ENCODE data around the gene CARMIL1.
"Not testable (repeated sequence)": the region's sequence is repeated elsewhere in the genome, so short reads cannot be mapped to it uniquely, and the experiment has no call there.

The CARMIL1 gene

DNA sequence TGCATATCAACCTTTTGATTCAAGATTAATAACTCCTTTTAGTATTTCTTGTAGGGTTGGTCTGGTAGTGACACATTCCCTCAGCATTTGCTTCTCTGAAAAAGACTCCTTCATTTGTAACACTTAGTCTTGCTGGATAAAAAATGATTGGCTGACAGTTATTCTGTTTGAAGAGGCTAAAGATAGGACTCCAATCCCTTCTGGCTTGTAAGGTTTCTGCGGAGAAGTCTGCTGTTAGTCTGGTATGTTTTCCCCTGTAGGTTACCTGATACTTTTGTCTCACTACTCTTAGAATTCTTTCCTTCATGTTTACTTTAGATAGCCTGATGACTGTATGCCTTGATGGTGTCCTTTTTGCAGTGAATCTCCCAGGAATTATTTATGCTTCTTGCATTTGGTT is 96.0 kb downstream of the CARMIL1 start:
- no peak for DNase-seq

DNA sequence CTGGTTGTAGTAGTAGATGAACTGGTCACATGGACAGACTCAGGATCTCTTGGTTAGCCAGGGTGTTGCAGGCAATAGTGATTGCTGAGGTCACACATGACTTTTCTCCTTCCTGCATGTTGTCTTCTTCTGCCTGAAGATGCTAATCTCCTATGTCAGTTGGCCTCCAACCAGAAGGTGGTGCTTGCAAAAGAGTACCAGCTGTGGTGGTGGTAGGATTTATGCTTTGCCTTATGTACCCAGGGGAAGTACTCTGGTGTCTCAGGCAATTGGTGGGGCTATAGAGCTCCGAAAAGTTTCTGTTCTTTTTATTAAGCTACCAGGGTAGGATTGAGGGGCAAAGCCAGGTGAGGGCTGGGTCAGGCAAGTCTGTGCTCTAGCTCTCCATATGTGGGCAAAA is 98.5 kb downstream of the CARMIL1 start:
- DNase-seq, result no peak

DNA sequence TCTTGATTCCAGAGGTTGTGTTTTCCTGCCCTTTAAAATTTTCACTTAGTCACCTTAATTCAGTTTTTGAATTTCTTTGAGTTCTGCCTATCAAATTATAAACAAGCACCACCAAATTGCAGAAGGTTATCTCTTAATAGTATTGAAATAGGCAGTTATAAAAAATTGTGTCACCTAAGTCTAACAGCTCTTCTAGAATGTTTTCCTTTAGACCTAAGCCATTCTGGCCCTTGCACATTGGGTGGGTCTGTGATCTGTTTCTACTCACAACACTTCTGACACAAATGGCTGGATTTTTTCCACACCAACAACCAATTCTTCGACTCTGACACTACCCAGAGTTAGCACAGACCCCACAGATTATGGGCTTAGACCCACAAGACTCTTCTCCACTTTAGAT is 101.9 kb downstream of the CARMIL1 start:
- DNase-seq, result no peak

DNA sequence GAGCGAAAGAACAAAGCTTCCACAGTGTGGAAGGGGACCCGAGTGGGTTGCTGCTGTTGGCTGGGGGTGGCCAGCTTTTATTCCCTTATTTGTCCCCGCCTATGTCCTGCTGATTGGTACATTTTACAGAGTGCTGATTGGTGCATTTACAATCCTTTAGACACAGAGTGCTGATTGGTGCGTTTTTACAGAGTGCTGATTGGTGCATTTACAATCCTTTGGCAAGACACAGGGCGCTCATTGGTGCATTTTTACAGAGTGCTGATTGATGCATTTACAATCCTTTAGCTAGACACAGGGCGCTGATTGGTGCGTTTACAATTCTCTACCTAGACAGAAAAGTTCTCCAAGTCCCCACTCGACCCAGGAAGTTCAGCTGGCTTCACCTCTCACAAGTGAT is 103.3 kb downstream of the CARMIL1 start:
- not testable (repeated sequence) for DNase-seq

DNA sequence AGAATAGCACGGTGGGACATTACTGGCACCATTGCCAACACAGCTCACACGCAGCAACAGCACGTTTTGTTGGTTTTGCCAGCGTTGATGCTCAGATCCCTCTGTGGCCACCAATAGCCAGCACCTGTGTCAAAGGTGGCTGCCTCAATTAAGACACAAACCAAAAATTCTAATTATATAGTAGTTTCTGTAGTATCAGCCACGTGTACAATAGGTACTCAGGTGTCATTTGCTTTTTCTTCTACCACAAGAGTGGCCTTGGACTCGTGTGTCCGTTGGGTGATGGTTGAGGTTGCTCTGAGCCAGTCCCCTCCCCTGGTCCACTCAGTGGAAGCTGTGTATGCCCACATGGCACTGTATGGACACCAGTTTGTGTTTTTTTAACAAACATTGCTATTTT is 105.1 kb downstream of the CARMIL1 start:
- no peak for DNase-seq

DNA sequence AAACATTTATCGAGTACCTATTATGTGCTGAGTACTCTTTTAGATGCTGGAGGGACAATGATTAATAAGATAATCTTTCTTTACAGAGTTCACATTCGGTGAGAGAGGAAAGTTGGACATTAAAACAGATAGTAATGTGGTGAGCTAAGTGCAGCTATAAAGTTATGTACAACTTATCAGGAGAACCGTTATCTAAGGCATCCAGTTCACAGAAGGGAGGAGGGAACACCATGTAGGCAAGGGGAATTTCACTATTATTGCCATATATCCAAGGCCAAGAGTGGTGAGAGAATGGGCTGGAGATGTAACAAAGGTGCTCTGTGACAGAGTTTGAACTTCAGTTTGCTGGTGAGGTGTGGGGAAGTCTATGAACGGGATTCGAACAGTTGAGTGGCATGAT is 105.8 kb downstream of the CARMIL1 start:
- DNase-seq, result no peak

DNA sequence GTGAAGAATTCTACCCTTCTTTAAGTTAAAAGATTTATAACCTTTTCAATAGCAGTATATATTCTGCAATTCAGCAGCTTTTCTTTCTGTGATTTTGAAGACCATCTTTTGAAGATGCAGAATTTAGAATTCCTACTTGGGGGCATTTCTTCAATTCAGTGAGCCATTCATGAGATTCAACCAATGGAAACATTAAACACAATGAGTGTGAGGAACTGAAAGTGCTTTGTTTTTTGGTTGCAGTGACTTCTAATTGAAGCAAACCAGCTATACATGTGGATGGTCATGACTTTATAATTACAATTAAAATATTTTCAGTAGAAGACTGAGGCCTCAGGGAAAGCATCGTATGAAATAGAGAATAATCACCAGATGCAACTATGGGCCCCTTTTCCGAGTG is 108.3 kb downstream of the CARMIL1 start:
- DNase-seq, result no peak

DNA sequence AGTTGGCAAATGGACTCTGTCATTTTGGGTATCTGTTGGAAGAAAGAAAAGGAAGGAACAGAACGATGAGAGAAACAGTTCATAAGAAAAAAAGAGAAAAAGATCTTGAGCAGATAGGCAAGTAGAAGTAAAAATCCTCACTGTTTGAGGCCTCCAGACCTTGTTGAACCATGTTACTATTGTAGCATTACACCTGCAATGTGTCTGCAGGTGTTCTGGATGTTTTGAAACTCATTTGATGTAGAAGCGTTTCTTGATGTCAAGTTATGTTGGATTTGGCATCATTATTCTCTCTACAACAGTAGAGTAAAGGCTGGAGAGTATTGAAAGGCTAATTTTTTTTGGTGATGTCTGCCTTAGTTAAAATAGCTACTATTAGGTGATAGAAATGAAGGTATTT is 108.7 kb downstream of the CARMIL1 start:
- DNase-seq, result no peak

DNA sequence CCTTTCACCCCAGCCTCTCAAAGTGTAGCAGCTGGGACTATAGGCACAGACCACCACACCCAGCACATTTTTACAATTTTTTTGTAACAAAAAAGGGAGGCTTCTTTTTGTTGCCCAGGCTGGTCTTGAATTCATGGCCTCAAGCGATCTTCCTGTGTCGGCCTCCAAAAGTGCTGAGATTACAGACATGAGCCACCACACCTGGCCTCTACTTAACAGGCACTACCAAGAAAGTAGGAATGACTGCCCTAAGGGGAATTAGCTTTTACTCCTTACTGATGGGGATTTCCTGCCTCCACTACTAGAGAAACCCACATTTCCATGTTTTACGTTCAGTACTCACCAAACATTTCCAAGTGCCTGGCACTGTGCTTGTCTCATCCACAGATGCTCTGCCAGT is 109.6 kb downstream of the CARMIL1 start:
- DNase-seq, result no peak

DNA sequence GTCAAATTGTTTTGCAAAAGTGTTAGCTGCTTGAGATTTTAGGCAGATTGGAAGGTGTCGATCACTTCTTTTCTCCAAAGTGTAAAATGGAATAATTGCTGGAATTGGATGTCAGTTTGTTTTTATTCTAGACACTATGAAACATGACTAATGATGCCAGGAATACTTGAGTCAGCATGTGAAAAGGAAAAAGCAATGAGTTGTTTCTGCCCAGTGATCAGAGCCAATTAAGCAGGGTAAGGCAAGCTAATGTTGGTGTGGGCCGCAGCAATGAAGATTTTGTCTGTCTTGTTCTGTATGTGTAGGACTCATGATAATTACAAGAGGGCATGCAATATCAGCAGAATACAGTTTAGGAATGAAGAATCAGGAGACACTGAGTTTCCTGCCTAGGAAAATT is 110.3 kb downstream of the CARMIL1 start:
- no peak for DNase-seq

DNA sequence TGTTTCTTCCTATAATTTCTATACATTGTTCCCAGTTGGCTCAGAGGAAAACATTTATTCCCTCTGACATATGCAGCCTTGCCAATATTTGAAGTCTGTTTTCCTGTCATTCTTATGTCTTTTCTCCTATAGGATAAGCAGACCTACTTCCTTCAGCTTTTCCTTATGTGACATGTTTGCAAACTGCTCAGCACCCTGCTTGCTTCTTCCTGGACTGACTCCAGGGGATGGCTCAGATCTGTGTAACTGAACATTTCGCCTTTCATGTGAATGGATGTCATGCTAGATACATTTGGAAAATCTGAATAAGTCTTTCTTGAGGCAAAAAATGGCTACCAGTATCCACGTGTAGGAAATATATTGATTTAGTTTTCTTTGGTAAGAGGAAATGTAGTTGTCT is 113.2 kb downstream of the CARMIL1 start:
- DNase-seq, result no peak

DNA sequence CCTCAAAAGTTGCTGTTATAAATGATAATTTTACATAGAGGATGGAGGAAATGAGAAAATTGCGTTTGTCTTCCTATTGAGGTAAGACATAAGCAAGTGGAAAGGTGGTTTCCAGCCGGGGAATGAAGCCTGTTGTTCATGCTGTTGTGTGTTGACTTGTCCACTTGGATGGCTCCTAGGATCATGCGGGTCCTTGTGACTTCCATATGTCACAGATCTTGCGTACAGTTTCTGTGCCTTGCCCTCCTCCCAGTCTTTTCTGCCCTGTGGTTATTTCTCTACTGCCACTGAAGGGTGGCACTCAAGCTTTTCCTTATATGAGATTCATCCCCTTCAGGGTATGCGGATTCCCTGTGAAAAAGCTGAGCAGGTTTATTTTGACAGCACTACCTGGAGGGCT is 116.6 kb downstream of the CARMIL1 start:
- peak; percentile 39 for DNase-seq

DNA sequence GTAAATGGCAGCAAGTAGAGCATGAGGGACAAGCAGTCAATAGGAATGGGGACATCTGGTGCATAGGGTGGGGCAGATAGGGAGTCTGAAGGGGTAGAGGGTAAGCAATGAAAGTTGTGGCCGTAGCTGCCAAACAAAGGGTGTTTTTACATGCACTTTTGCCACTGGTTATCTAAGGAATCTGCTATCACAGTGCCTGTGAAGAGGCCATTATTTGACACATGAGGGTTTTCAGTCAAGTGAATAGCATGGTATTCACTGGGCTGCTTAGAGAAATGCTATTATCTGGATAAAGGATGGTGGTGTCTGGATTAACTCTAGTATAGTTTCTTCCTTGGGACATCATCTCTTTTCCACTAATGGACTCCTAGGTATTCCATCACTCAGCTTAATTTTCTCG is 118.2 kb downstream of the CARMIL1 start:
- peak; percentile 84 for DNase-seq

DNA sequence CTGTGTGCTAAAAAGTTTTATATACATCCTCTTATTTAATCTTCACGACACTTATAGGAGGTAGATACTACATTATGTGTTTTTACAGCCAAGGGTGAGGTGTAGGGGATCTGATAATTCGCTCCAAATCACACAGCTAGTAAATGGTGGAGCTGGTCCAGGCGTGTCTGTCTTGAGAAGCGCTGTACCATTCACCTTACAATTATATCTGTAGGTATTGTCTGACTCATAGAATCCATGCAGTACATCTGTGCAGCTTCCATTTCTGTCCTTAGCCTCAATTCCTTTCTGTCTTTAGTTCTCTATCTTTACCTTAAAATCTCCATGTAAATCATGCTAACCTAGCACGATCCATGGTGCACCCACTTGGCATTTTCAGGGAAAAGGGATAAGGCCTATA is 120.7 kb downstream of the CARMIL1 start:
- no peak for DNase-seq

DNA sequence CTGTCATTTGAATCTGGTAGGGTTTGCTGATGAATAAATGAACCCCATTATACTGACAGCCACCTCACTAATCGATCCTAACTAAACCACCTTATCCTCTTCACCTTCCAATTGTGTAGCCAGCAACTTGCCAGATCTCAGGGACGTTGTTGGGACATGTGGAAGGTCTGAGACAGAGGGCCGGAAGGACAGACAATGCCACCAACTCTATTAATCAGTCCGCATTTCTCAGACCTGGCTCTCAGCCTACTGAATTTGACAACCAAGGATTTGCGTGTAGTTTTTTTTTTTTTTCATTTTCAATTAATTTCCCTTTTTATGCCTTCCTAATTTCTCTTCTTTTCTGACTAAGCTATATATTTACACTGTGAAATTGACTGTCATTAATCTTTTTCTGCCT is 122.5 kb downstream of the CARMIL1 start:
- DNase-seq, result no peak

DNA sequence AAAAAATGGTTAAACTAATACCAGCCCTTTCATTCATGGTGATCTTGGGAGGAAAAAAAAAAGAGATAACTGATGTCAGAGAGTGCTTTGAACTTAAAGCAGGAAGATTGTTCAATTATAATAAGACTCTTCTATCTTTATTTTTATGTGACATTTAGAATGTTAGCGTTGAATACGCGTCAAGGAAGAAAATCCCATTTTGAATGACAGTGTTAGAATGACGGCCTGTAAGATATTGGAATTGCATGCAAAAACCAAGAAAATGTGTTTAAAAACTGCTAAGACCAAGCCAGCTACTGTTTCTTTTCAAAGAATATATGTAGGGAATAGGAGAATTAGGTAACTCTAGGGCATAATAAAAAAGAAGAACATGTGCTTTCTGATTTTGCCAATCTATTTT is 123.0 kb downstream of the CARMIL1 start:
- DNase-seq, result no peak

DNA sequence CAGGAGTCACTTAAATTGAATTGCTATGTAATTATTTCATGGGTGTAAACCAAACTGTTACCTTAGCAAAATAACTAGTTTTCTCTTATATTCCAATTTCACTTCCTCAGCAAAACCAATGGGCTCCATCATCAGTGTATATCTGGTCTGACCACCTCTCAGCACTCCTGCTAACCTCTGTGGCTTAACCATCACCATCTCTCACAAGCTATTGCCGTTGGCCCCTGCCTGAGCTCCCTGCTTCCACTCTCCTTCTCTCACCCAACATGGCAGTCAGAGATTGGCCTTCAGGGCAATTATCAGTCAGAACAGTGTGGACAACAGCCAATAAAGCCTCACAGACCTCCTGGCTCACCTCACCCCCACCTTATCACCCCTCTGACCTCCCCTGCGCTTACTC is 124.0 kb downstream of the CARMIL1 start:
- DNase-seq, result no peak

DNA sequence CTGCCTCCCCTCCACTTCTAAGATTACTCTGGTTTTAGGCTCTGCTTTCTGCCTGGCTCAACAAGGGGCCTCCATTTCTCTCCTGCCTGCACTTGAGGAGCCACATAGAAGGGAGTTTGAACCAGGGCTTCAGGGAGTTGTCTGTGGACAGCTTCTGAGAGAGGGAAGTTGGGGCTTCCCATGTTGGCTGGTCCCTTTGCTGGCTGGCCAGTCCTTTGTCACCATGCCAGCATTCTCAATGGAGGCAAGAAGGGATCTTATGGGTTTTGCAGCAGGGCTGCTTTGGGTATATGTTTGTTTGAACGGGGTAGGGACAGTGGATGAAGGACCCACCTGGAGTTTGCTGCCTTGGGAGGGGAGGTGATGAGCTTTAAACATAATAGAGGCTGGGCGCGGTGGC is 124.9 kb downstream of the CARMIL1 start:
- DNase-seq, result no peak

DNA sequence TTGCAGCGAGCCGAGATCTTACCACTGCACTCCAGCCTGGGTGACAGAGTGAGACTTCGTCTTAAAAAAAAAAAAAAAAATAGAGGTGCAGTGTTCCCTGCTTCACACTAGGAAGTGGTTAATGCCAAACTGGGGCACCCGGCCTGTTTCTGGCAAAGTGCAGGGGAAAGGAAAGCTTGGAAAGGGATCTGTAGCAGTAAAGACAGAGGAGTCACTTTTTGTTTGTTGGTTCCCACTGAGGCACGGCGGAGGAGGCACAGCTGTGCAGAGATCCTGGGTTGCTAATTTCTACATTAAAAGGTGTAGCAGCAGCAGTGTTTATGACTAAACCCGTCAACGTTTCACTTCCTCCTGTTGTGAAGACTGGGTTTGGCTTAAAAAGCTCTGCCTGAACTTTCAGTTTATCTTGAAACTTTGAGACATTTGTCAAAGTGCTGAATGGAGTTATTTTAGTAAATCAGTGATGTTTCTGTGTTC is 125.6 kb downstream of the CARMIL1 start:
- no peak for DNase-seq

DNA sequence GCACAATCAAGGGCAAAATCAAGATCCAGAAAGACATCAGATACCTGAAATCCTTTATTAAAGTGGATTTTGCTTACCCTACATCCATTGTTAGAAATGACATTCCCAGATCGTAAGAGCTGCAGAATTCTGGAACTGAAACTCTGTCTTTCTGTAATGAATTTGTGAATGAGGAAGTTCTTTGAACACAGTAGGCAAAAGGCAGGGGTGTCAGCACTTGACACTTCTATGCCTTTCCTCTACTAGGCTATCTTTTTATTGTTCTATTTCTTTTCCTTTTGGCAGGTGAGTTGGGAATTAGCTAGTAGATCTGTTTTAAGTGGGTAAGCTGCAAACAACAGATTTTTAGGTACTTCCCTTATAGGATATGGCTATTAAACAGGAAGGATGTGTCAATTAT is 126.3 kb downstream of the CARMIL1 start:
- no peak for DNase-seq

DNA sequence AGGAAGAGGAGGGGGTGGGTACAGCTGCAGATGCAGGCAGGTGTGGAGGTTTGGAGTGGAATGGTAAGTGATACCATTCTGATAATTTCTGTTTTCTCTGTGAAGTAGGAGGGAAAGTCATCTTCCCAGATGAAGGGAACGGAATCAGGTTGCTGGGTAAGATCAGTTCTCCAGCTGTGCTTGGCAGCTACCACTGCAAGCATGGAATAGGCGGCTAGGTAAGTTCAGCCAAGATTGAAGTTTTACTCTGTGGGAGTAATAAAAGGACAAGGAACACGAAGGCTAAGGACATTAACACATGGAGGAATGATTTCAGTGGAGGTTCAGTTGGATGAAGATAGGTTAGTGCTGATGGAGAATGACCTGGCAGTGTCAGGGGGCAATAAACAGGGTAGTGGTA is 128.3 kb downstream of the CARMIL1 start:
- DNase-seq, result no peak

DNA sequence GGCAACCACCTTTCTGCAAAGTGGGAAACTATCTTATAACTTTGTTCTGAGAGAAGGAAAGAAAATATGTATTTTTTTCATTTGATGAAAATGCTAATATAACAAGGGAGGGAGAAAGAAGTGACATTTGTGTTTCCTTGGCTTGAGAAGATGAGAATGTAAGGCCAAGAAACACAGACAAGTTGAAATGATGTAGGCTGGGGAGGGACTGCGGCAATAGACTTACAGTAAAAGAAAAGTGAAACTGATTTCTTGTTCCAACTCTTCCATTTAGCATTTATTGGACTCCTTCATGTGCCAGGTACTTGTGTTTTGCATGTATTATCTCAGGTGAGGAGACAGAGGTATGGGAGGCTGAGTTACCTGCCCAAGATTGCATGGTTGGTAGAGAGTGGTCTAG is 130.9 kb downstream of the CARMIL1 start:
- DNase-seq, result no peak

DNA sequence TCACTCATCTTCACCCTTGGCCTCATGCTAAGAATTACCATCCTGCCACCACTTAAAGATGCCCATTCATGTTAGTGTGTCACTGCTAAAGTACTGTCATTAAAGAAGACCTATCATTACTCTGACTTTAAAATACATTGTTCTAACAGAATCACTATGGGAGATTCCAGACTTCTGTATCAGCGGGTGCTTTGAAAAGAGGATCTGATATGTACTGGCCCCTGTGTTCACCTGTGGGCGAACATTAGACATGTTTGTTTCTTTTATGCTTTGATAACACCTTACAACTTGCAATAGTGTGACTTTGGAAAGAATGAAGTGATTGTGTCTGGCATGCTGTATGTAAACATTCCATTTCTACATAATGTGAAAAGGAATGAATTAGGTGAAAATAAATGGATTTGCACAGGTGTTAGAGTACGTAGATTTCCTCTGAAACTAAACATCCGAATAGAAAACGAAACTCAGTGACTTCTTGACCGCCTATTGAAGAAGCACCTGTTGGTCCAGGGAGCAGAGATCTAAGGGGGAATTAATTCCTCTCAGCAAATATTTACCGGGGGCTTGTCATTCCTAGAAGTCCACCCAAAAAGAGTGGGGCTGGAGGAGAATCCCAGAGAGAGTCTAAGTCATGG is 132.3 kb downstream of the CARMIL1 start:
- DNase-seq, result no peak

DNA sequence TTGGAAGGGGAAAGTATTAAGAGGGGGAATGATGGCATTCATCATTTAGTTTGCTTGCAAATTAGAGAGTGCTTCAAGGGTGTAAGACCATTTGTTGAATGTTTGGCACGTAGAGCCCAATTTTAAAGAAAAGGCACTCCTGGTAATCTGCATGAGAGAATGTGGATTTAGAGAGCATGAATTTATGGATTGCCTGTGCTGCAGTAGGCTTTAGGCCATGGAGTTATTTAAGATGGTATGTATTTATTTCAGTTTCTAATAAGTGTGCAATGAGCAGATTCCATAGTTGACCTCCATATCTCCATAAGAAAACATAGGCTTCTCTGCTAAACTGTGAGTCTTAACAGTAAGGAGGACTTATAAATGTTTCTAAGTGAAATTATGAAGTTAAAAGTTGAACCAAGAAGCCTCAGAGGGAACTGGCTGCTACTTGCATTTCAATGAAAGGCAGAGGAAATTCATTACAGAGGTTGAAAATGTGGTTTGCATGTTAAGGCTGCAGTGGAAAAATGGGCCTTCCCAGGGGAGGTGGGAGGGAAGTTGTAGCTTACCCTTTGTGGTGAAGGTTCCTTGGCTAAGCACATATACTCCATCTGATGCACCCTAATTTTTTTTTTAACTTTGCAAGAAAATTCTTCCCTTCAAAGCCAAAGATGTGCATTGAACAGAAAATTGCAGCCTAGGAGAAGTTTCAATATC is 134.2 kb downstream of the CARMIL1 start:
- DNase-seq, result no peak

DNA sequence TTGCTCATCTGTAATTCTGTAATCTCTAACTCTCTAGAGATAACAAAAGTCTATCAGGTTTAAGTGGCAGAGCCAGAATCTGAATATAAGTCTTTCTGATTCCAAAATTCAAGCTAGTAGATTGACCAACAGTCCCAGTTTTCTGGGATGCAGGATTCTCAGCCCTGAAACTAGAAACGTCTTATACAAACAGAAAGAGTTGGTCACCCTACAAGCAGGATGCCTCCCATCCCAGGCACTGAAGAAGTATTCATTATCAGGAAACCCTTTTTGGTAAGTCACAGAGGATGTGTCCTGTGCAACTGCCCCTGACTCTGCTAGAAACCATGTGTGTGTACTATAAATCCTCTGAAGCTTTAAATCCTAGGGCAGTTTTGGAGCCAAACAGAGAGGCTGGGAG is 135.0 kb downstream of the CARMIL1 start:
- peak; percentile 59 for DNase-seq

Data from NCI-H82 (cell line).